Measurements from ENCODE around the gene LRCH2.

DNA sequence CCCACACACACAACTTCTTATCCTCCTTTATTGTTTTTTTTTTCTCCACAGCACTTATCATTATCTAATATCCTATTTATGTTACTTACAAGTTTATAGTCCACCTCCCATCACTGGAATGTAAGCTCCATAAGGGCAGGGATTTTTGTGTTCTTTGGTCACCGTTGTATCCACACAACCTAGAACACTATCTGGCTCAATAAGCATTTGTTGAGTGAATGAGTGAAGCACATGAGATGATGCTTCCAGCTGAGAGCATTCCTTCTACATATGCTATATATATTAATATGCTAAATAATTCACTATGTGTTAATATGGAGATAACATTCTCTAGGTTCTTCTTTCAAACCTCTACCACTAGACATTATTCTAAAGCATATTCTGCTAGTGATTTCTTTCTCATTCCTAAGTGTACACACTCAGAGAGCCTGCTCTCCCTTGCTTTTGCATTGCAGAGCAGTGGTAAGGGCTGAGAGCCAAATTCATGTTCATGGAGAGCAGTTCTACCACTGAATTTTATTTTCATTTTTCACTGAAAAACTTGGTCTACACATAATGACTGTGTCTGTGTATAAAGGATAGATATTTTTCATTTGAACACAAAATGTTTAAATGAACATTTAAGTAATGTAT, 35.3 kb upstream of the LRCH2 start:
- TF ChIP-seq, protein P1, sequence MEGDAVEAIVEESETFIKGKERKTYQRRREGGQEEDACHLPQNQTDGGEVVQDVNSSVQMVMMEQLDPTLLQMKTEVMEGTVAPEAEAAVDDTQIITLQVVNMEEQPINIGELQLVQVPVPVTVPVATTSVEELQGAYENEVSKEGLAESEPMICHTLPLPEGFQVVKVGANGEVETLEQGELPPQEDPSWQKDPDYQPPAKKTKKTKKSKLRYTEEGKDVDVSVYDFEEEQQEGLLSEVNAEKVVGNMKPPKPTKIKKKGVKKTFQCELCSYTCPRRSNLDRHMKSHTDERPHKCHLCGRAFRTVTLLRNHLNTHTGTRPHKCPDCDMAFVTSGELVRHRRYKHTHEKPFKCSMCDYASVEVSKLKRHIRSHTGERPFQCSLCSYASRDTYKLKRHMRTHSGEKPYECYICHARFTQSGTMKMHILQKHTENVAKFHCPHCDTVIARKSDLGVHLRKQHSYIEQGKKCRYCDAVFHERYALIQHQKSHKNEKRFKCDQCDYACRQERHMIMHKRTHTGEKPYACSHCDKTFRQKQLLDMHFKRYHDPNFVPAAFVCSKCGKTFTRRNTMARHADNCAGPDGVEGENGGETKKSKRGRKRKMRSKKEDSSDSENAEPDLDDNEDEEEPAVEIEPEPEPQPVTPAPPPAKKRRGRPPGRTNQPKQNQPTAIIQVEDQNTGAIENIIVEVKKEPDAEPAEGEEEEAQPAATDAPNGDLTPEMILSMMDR (IDR thresholded peaks at IDR 0.05; ENCODE audit: borderline replicate concordance, extremely low read depth, low read length, poor library complexity, severe bottlenecking): no peak
- TF ChIP-seq EZH2 (IDR thresholded peaks at IDR 0.05; ENCODE audit: borderline replicate concordance, low read depth, low read length, severe bottlenecking): no peak
